ENCODE results near the gene KCNF1.

KCNF1 gene

GRCh38 chr2:10947005-10947440 is 35.3 kb downstream of the KCNF1 start:
- H3K4me3 ChIP-seq (ENCODE audit: low read depth, low read length), result no peak overlapping the region
- no peaks in the 10 kb centered on the region for H3K36me3 ChIP-seq (ENCODE audit: control insufficient read depth, insufficient read depth, low read length)
- no peaks in the 10 kb centered on the region for H3K27me3 ChIP-seq (ENCODE audit: control insufficient read depth, insufficient read depth, low read length)
- no peak overlapping the region for H3K9ac ChIP-seq (ENCODE audit: low read length)
- peaks cover 5% of the 10 kb centered on the region; the same call in 1 of the 2 replicates for H3K9me3 ChIP-seq (ENCODE audit: control insufficient read depth, insufficient read depth, low read depth, low read length)
- H3K4me1 ChIP-seq (ENCODE audit: control insufficient read depth, insufficient read depth, low read length), result no peaks in the 10 kb centered on the region
- no peak overlapping the region for H3K27ac ChIP-seq (ENCODE audit: low read depth, low read length)

GRCh38 chr2:10947446-10948187 is 35.9 kb downstream of the KCNF1 start:
- H3K27ac ChIP-seq (ENCODE audit: low read depth, low read length), result no peak overlapping the region
- H3K4me3 ChIP-seq (ENCODE audit: low read depth, low read length), result no peak overlapping the region
- no peaks in the 10 kb centered on the region for H3K27me3 ChIP-seq (ENCODE audit: control insufficient read depth, insufficient read depth, low read length)
- H3K36me3 ChIP-seq (ENCODE audit: control insufficient read depth, insufficient read depth, low read length), result no peaks in the 10 kb centered on the region
- peaks cover 5% of the 10 kb centered on the region; the same call in 1 of the 2 replicates for H3K9me3 ChIP-seq (ENCODE audit: control insufficient read depth, insufficient read depth, low read depth, low read length)
- no peaks in the 10 kb centered on the region for H3K4me1 ChIP-seq (ENCODE audit: control insufficient read depth, insufficient read depth, low read length)
- H3K9ac ChIP-seq (ENCODE audit: low read length), result no peak overlapping the region

GRCh38 chr2:10948188-10948564 is 36.4 kb downstream of the KCNF1 start:
- Histone ChIP-seq H3K4me3 (ENCODE audit: low read depth, low read length) (no peak overlapping the region), H3K9ac (ENCODE audit: low read length) (no peak overlapping the region), H3K9me3 (ENCODE audit: control insufficient read depth, insufficient read depth, low read depth, low read length) (peaks cover 5% of the 10 kb centered on the region; the same call in 1 of the 2 replicates), H3K27ac (ENCODE audit: low read depth, low read length) (no peak overlapping the region), H3K4me1 (ENCODE audit: control insufficient read depth, insufficient read depth, low read length) (no peaks in the 10 kb centered on the region), H3K27me3 (ENCODE audit: control insufficient read depth, insufficient read depth, low read length) (no peaks in the 10 kb centered on the region), H3K36me3 (ENCODE audit: control insufficient read depth, insufficient read depth, low read length) (no peaks in the 10 kb centered on the region)

GRCh38 chr2:10948606-10949230 is 37.0 kb downstream of the KCNF1 start:
- Histone ChIP-seq H3K27me3 (ENCODE audit: control insufficient read depth, insufficient read depth, low read length) (no peaks in the 10 kb centered on the region), H3K27ac (ENCODE audit: low read depth, low read length) (no peak overlapping the region), H3K36me3 (ENCODE audit: control insufficient read depth, insufficient read depth, low read length) (no peaks in the 10 kb centered on the region), H3K4me1 (ENCODE audit: control insufficient read depth, insufficient read depth, low read length) (no peaks in the 10 kb centered on the region), H3K9me3 (ENCODE audit: control insufficient read depth, insufficient read depth, low read depth, low read length) (peaks cover 6% of the 10 kb centered on the region; the same call in 1 of the 2 replicates), H3K9ac (ENCODE audit: low read length) (no peak overlapping the region), H3K4me3 (ENCODE audit: low read depth, low read length) (no peak overlapping the region)

- Histone ChIP-seq H3K9ac (ENCODE audit: low read length) (no peak overlapping the region), H3K36me3 (ENCODE audit: control insufficient read depth, insufficient read depth, low read length) (no peaks in the 10 kb centered on the region), H3K4me3 (ENCODE audit: low read depth, low read length) (no peak overlapping the region), H3K27ac (ENCODE audit: low read depth, low read length) (no peak overlapping the region), H3K9me3 (ENCODE audit: control insufficient read depth, insufficient read depth, low read depth, low read length) (peaks cover 10% of the 10 kb centered on the region; the same call in 1 of the 2 replicates), H3K27me3 (ENCODE audit: control insufficient read depth, insufficient read depth, low read length) (no peaks in the 10 kb centered on the region), H3K4me1 (ENCODE audit: control insufficient read depth, insufficient read depth, low read length) (no peaks in the 10 kb centered on the region)
These were observed 38.1 kb downstream of the KCNF1 start for GRCh38 chr2:10949835-10950234.

GRCh38 chr2:10951558-10952414 is 40.1 kb downstream of the KCNF1 start:
- Histone ChIP-seq H3K27ac (ENCODE audit: low read depth, low read length) (no peak overlapping the region), H3K36me3 (ENCODE audit: control insufficient read depth, insufficient read depth, low read length) (no peaks in the 10 kb centered on the region), H3K27me3 (ENCODE audit: control insufficient read depth, insufficient read depth, low read length) (no peaks in the 10 kb centered on the region), H3K9me3 (ENCODE audit: control insufficient read depth, insufficient read depth, low read depth, low read length) (peaks cover 10% of the 10 kb centered on the region; the same call in 1 of the 2 replicates), H3K4me1 (ENCODE audit: control insufficient read depth, insufficient read depth, low read length) (no peaks in the 10 kb centered on the region), H3K4me3 (ENCODE audit: low read depth, low read length) (no peak overlapping the region), H3K9ac (ENCODE audit: low read length) (no peak overlapping the region)

GRCh38 chr2:10954416-10954815 is 42.7 kb downstream of the KCNF1 start:
- Histone ChIP-seq H3K4me3 (ENCODE audit: low read depth, low read length) (no peak overlapping the region), H3K9ac (ENCODE audit: low read length) (no peak overlapping the region), H3K27me3 (ENCODE audit: control insufficient read depth, insufficient read depth, low read length) (no peaks in the 10 kb centered on the region), H3K27ac (ENCODE audit: low read depth, low read length) (no peak overlapping the region), H3K4me1 (ENCODE audit: control insufficient read depth, insufficient read depth, low read length) (no peaks in the 10 kb centered on the region), H3K36me3 (ENCODE audit: control insufficient read depth, insufficient read depth, low read length) (no peaks in the 10 kb centered on the region), H3K9me3 (ENCODE audit: control insufficient read depth, insufficient read depth, low read depth, low read length) (peaks cover 10% of the 10 kb centered on the region; the same call in 1 of the 2 replicates)

GRCh38 chr2:10954856-10955818 is 43.4 kb downstream of the KCNF1 start:
- Histone ChIP-seq H3K36me3 (ENCODE audit: control insufficient read depth, insufficient read depth, low read length) (no peaks in the 10 kb centered on the region), H3K27ac (ENCODE audit: low read depth, low read length) (no peak overlapping the region), H3K4me3 (ENCODE audit: low read depth, low read length) (no peak overlapping the region), H3K27me3 (ENCODE audit: control insufficient read depth, insufficient read depth, low read length) (no peaks in the 10 kb centered on the region), H3K9ac (ENCODE audit: low read length) (no peak overlapping the region), H3K4me1 (ENCODE audit: control insufficient read depth, insufficient read depth, low read length) (no peaks in the 10 kb centered on the region), H3K9me3 (ENCODE audit: control insufficient read depth, insufficient read depth, low read depth, low read length) (0 out of 2 replicates have a peak, but pooled peaks cover 6% of the 10 kb centered on the region)

- Histone ChIP-seq H3K9me3 (ENCODE audit: control insufficient read depth, insufficient read depth, low read depth, low read length) (0 out of 2 replicates have a peak, but pooled peaks cover 5% of the 10 kb centered on the region), H3K4me3 (ENCODE audit: low read depth, low read length) (no peak overlapping the region), H3K27ac (ENCODE audit: low read depth, low read length) (no peak overlapping the region), H3K27me3 (ENCODE audit: control insufficient read depth, insufficient read depth, low read length) (no peaks in the 10 kb centered on the region), H3K36me3 (ENCODE audit: control insufficient read depth, insufficient read depth, low read length) (no peaks in the 10 kb centered on the region), H3K4me1 (ENCODE audit: control insufficient read depth, insufficient read depth, low read length) (no peaks in the 10 kb centered on the region), H3K9ac (ENCODE audit: low read length) (no peak overlapping the region)
These were observed 44.5 kb downstream of the KCNF1 start for GRCh38 chr2:10956006-10956790.

All from HUES6 (cell line).